NCI-H2196 treated with DMSO at 0.1 percent for 48 hours (cell line): ENCODE measurements around the gene KREMEN1.

Experiments
- DNase-seq: peaks from one replicate; lab custom pipeline; 2025; ENCODE audit not compliant: unreplicated experiment; lab: John Stamatoyannopoulos, UW

The KREMEN1 gene

DNA sequence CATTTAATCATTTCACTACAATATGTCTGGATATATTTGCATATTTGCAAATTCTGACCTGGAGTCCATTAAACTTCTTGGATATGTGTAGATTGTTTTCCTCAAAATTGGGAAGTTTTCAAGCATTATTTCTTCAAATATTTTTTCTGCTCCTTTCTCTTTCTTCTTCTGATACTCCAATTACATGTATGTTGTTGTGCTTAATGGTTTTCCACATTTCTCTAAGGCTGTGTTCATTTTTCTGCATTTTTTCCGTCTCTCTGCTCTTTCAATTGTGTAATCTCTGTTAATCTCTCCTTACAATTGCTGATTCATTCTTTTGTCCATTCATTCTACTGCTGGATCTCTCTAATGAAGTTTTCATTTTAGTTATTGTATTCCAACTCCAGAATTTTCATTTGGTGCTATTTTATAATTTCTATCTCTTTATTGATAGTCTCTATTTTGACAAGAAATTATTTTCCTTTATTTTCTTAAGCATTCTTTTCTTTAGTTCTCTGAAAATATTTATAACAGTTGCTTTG, 102.5 kb downstream of the KREMEN1 start:
- DNase-seq, result no peak

DNA sequence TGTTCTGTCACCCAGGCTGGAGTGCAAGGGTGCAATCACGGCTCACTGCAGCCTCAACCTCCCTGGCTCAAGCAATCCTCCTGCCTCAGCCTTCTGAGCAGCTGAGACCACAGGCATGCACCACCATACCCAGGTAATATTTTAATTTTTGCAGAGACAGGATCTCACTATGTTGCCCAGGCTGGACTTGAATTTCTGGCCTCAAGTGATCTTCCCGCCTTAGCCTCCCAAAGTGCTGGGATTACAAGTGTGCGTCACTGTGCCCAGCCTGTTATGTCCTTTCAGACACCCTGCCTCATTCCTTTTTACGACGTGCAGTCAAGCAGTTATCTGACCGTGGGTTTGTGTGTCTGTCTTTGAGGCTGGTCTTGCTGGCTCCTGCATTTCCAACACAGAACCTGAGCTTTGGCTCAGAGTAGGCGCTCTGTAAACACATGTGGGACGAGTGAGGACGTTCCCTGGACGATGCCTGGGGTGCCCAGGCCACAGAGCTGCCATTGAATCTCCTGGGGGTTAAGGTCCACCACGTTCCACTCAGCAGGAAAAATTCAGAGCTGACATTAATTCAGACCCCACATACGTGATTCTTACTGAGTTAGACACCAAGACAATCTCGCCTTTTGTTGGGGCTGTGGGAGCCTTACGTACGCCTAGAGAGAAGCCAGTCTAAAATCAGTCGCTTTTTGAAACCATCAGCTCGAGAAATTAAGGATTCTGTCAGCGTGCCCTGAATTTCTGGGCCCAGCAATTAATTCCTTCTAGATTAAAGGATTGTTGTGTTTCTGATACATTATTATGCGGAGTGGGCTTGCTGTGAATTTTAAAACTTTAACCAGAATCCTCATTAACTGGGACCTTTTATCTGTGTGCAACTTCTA, 111.4 kb downstream of the KREMEN1 start:
- DNase-seq, result no peak

DNA sequence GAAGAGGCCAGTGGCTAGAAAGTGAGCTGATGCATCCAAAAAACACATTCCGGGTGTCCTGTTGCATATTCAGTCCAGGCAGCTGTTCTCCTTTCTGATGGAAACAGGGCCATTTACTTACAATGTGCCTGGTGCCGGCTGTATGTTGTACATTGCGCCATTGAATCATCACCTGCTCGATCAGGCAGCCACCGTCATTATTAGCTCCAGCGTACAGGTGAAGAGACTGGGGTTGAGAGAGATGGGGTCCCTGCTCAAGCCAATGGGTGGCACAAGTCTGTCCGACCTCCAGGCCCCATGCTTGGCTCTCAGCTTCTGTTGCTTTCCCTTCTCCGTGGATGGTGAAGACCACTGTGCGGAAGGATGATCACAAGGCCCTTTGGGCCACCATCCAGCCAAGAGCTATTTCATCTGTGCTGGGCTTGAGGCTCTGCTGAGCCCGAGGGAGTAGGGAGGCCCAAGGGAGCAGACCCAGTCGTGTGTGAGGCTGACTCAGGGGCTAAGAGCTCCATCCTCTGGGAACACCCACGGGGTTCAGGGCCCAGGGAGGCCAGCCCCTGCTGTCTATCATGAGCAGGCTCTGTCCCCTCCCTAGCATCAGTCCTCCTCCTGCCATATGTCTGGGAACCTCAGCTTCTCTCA, 112.1 kb downstream of the KREMEN1 start:
- DNase-seq, result no peak

DNA sequence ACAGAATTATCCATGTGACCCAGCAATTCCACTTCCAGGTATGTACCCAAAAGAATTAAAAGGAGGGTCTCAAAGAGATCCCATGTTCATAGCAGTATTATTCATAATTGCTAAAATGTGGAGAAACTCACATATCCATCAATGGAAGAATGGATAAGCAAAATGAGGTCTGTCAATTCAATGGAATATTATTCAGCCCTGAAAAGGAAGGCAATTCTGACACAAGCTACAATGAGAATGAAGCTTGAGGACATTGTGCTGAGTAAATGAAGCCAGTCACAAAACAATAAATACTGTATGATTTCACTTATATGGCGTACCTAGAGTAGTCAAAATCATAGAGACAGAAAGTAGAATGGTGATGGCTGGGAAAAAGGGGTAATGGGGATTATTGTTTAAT, 113.5 kb downstream of the KREMEN1 start:
- no peak for DNase-seq

DNA sequence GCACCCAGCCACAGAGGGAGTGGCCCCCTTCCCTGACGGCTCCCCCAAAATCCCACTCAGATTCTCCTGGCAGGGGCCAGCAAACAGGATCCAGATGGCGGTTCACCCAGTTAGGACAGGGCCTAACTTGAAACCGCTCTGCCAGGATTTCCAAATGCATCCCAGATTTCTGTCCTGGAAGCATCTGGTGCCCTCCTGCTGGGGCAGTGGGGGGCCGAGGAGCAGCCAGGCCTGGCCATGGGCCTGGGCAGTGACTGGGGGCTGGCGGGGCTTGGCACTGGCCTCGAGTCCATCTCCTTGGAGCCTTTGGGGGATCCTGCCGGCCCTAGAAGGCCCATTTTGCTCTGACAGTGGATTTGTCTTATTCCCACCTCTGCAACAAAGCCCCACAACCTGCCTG, 115.0 kb downstream of the KREMEN1 start:
- no peak for DNase-seq

DNA sequence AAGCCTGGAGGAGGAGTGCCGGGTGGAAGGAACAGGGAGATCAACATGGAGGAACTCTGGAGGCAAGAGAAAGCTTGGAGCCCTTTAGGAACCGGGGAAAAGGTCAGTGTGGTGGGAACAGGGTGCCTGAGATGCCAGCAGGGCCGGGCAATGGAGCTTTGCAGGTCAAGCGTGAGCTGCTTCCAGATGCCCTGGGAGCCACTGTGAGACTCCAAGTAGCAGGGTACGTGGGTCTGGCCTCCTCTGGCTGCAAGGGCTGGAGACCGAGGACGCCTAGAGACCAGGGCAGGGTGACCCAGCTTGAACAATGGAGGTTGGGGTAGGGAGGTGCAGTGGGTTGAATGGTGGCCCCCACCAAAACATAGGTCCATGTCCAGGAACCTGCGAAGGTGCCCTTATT, 117.2 kb downstream of the KREMEN1 start:
- DNase-seq, result no peak

DNA sequence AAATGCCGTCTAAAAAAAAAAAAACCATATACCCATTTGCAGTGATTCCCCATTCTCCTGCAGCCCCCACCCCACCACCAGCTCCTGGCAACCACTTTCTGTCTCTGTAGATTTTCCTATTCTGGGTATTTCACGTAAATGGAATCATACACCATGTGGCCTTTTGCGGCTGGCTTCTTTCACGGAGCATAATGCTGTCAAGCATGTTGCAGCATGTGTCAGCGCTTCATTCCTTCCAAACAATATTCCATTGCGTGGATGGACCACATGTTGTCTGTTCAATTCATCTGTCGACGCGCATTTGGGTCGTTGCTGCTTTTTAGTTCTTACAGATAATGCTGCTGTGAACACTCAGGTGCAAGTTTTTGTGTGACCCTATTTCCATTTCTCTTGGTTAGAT, 118.1 kb downstream of the KREMEN1 start:
- no peak for DNase-seq

DNA sequence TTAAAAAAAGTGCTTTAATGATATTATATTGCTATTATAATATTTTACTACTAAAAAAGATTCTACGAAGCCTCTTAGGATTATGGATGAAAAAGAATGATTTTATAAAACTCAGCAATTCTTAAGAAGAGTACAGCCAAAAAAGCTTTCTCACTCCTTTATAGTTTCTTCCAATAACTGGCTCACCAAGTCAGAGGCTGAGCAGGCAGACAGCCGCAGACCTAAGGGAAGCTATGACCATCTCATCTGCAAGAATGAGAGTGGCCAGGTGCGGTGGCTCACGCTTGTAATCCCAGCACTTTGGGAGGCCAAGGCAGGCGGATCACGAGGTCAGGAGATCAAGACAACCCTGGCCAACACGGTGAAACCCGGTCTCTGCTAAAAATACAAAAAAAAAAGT, 120.2 kb downstream of the KREMEN1 start:
- DNase-seq, result no peak

DNA sequence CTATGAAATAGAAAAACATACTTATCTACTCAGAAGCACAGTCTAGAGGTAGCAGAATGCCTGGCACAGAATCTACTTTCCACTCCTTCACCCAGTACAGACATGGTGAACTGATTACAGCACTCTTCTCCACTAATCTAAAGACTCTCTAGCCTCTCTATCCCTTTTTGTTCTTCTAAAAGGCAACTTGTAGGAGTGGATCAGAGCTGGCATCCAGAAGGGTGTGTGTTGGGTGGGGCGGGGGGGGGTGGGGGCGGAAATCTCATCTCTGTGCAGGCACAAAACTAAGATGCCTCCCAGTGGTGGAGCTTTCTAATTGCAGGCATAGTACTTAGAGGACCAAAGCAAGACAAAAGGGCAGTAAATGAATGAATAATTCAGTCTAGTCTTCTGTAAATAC, 121.3 kb downstream of the KREMEN1 start:
- no peak for DNase-seq

DNA sequence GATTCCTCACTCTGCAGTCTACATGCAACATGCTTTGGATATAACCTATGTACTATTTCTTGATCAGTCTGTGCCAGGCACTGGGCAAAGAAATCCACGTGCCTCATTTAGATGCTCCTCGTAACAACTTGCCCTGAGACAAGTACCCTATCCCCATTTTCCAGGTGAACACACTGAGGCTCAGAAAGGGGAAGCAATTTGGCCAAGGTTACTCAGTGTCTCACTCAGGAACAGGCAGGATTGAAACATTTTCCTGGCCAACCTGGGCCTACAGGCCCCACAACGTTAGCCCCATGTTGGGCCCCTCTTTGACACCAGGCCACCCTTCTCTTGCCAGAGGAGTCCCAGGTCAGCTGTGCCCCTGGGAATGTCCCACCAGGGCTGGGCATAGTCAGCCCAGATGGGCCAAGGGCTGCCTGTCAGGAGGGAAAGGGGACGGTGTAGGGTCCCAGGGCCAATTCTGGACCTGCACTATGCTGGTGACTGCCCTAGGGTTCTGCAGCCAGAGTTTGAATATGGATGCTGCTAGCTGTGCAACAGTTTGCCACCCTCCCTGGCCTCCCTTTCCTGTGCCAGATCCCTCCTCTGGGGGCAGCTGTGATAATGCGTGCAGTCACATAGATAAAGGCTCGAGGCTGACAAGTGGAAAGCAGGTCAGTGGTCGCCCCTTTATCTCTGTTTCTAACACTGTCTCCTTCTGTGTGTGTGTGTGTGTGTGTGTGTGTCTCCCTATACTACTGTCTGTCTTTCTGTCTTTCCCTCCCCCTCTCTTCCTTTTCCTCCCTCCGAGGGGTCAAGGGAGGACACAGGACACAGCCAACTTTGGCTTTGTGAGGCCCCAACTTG, 122.5 kb downstream of the KREMEN1 start:
- DNase-seq, result no peak

DNA sequence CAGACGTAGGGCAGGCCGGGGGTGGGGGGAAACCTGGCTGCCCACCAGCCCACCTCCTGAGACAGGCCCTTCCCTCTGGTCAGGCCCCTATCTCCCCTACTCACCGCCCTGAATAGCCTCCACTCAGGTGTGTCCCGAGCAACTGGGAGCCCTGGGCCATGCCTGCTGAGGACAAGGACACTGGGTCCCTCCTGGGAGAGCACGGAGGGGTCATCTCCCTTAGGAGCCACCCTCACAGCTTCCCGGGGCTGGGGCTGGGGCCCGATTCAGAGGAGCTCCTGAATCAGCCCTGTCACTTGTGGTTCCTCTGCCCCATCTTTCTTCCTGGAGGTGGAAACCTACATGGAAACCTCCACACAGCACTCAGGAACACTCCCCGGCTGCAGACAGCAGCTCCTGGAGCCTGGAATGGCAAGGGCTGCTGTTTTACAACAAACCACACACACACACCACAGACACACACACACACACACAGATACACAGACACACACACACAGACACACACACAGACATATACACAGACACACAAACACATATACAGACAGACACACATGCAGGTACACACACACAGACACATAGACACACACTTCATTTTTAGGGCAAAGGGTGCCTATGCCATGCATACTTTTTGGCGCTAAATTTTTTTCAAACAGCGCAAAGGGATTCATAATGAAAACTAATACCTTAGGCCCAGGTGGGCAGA, 123.3 kb downstream of the KREMEN1 start:
- DNase-seq, result no peak

DNA sequence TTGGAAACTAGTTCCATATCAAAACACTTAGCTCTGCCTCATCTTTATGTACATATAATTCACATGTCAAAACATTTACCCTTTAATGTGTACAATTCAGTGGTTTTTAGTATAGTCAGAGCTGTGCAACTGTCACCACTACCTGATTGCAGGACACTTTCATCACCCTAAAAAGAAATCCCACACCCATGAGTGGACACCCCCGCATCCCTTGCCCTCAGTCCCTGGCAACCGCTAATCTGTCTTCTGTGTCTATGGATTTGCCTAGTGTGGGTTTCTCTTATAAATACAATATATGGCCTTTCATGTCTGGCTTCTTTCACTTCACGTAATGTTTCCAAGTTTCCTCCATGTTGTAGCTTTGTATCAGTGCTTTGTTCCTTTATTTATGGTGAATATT, 124.3 kb downstream of the KREMEN1 start:
- no peak for DNase-seq

DNA sequence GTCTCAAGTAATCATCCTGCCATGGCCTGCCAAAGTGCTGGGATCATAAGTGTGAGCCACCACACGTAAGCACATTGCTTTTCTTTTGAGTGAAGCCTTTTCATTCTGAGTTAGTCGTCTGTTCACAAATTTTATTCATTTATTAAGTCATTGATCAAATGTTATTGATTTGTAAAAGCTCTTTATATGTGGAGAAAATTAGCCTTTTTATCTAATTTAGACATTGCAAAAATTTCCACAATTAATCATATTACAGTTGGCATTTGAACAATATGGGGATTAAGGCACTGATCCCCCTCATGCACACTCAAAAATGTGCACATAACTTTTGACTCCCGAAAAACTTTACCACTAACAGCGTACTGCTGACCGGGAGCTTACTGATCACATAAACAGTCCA, 125.4 kb downstream of the KREMEN1 start:
- no peak for DNase-seq

DNA sequence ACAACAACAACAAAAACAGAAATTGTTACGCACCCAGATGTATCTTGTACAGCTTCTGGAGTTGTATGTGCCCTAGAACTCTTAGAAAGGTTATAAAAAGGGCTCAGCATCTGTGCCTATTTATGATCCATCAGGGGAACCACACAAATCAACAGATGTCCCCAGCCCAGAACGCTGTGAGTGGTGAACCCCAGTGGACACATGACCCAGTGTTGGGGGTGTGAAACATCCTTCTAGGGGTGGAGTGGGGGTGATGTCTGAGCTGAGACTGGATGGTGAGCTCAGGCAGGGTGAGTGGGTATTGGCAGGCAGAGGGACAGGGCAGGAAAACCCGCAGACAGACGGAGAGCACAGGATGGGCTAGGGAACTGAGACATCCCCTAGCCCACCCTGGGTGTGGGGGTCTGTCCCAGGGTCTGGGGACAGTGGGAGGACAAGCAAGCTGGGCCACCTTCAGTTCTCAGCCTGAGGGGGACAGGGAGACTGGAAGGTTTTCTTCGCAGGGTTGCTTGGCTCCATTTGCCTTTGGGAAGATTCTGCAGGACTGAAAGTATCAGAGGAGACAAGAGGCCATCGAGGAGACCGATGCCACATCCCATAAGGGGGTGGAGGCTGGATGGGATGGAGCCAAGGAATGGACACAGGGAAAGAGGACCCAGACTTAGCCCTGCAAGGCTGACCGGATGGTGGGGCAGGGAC, 127.0 kb downstream of the KREMEN1 start:
- DNase-seq, result no peak

DNA sequence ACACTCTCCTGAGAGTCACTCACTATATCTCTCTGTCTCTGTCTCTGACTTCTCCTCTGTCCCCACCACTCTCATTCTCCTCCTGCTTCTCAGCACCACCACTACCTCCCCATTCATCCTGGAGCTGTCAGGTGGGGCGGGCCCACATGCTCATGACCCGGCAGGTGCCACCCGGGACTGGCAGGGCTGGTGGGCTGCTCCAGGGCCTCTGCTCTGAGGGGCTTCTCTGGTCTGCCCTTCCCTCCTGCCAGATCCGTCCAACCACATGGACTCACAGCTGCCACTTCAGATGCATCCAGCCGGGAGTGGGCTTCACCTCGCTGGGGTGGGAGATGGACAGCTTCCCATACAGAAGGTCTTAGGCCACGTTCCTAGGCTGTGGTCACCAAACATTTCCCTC, 128.1 kb downstream of the KREMEN1 start:
- DNase-seq, result no peak

DNA sequence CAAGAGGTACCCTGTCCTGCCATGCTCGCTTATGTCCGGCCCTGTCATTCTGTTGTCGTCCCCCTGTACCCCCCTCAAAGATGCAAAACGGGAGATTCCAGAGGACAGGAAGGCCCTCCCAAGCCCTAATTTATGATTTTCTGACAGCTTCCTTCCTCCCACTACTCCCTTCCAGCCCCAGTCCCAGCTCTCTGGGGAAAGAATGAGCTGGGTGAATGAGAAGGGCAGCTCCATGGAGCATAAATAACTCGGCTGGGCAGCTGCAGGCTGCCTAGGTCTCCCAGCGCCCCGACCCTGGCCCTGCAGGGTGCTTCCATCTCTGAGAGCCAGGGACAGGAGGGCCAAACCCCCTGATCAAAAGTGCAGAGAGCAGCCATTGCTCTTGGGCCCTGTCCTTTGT, 128.9 kb downstream of the KREMEN1 start:
- no peak for DNase-seq

DNA sequence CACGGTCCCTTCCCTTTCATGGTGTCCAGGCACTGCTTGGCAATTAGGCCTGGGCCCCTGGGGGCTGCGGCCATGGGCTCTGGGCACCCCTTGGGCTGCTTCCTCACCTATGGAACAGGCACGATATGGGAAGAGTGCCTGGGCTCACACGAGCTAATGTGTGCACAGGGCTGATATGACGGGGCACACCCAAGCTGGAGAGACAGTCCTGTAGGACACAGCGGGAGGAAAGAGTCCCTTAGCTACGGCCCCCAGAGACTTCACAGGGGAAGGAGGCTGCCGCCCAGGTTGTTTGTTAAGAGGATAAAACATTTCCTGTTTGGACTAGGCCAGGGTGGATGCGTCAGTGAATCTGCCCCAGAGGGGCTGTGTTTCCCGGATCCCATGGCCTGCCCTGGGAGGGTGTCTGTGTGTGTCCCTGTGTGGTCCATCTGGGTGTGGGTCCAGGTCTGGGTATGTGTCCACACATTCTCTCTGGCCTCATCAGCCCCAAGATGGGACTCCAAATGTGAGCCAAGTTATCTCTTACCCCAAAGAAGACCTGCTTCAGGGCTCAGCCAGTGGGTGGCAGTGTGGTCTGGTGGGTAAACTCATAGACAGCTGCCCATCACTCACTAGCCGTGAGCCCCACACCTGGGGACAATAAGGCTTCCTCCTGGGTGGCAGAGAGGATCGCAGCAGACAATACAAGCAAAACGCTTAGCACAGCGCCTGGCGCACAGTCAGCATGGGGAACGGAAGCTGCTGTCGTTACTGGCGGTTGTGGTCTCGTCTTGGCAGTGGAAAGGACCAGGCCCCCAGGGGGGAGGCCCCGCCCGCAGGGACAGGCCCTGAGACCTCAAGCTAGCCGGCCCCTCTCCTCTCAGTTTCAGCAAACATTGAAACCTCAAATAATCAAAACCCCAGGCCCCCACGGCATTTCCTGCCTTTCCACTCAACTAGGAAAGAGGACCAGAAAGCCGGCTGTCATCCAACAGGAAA, 129.7 kb downstream of the KREMEN1 start:
- DNase-seq, result no peak

DNA sequence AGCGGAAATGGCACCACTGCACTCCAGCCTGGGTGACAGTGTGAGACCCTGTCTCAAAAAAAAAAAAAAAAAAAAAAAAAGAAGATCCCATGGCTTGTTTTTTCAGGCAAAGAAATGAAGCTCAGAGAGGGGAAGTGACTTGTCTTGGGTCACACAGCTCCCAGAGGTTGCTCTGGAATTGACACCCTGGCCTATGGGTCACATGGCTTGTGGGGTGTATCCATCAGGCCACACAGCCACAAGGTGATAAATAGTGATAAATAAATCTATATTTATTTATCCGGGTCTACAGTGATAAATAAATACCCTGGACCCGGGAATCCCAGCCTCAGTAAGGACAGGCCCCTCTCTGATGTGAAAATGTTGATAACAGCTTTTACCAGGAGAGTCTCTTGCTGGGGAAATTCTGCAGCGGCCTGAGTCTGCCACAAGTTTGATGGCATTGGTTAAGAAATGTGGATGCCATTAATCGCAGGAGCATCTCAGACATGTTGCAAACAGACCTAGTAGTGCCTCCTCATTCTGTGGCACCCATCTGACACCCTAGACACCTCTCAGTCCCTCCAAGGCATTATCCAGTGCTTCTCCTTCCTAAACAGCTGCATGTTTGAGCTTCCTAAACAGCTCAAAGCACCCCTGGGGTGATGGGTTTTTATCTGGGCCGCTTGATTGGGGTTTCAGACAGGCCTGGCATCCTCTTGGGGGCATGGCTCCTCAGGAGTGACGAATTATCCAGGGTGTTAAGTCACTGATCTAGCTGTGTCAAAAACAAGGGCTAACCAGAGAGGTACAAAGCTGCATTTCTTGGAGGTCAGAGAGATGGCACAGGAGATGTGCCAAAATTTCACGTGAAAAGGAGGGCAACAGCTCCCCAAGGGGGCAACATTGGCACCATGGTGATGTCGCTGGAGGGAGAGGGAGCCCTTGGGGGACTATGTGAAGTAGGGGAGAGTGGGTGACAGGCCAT, 130.9 kb downstream of the KREMEN1 start:
- no peak for DNase-seq
